Measurements from ENCODE around the gene OTOGL. TPM values are rescaled to one million over a fixed set of nuclear protein-coding genes. Genes with fewer than 3 reads are reported as not detected.

Gene OTOGL
- polyA plus RNA-seq, 1 of the 3 experiments (the other 2 are of a cell fraction) = 0.61 TPM

DNA sequence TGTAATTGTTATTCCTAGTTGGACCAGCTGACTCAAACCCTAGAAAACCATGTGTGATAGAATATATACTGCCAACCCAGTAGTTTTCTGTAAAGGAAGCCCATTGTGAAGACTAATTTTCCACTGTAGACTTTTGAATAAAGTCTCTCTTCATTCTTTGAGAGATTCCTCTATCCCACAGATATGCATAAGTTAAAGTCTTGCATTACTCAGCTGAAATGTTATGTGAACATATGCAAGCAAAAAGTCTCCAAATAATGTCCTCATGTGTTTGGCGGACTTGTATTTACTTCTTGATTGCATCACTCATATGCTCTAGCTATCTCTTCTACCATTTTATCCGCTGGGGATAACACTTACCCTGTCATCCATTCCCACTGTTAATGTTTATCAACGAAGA is 35.1 kb upstream of the OTOGL start (continued):
- TF ChIP-seq, protein P1, sequence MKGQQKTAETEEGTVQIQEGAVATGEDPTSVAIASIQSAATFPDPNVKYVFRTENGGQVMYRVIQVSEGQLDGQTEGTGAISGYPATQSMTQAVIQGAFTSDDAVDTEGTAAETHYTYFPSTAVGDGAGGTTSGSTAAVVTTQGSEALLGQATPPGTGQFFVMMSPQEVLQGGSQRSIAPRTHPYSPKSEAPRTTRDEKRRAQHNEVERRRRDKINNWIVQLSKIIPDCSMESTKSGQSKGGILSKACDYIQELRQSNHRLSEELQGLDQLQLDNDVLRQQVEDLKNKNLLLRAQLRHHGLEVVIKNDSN (IDR thresholded peaks at IDR 0.05; ENCODE audit: borderline replicate concordance, low read depth) = no peak

GRCh38 chr12:80064951-80065350 is 34.4 kb upstream of the OTOGL start:
- Histone ChIP-seq H3K4me2 (no peak overlapping the region), H3K4me3 (ENCODE audit: low read depth in 2 of 2, low read length in 1 of 2) (no peak overlapping the region), H3K9me2 (no peaks in the 10 kb centered on the region), H3F3A (replicated peaks; ENCODE audit: insufficient read depth) (peaks cover 3% of the 10 kb centered on the region), H3K4me1 (ENCODE audit: control insufficient read depth in 1 of 2, insufficient read depth in 2 of 2, low read depth in 1 of 2, low read length in 1 of 2) (0 out of 4 replicates have a peak, but pooled peaks cover 0 to 4% of the 10 kb centered on the region in 2 experiments), H4K20me1 (ENCODE audit: insufficient read depth) (no peaks in the 10 kb centered on the region), H3K36me3 (replicated peaks in 1 of 2; ENCODE audit: control insufficient read depth in 1 of 2, insufficient read depth in 2 of 2, low read length in 1 of 2) (no peaks in the 10 kb centered on the region), H3K27me3 (ENCODE audit: insufficient read depth) (no peaks in the 10 kb centered on the region), H3K79me2 (ENCODE audit: insufficient read depth) (no peaks in the 10 kb centered on the region), H3K9ac (no peak overlapping the region), H3K9me3 (no peaks in the 10 kb centered on the region), H3K27ac (ENCODE audit: low read depth in 2 of 2, low read length in 1 of 2) (no peak overlapping the region), H2AFZ (ENCODE audit: low read depth) (no peak overlapping the region)
- DNase-seq = no peak
- TF ChIP-seq ELF1 (IDR thresholded peaks at IDR 0.05) (no peak), MEF2A (IDR thresholded peaks at IDR 0.05; ENCODE audit: borderline replicate concordance, low read depth) (no peak), RXRA (IDR thresholded peaks at IDR 0.05; ENCODE audit: borderline replicate concordance, low read depth) (no peak), CHD2 (IDR thresholded peaks at IDR 0.05; ENCODE audit: low read length, partially characterized antibody) (no peak), EZH2phosphoT487 (IDR thresholded peaks at IDR 0.05; ENCODE audit: borderline replicate concordance, low read depth) (no peak), MXI1 (IDR thresholded peaks at IDR 0.05; ENCODE audit: low read depth, low read length) (no peak), EP300 (IDR thresholded peaks at IDR 0.05; ENCODE audit: borderline replicate concordance in 1 of 2, low read depth in 1 of 2, low read length in 1 of 2) (no peak), YY1 (IDR thresholded peaks at IDR 0.05; ENCODE audit: low read depth) (no peak), RFX5 (IDR thresholded peaks at IDR 0.05; ENCODE audit: low read length) (no peak), FOSL2 (IDR thresholded peaks at IDR 0.05; ENCODE audit: borderline replicate concordance, low read depth) (no peak), SIN3A (IDR thresholded peaks at IDR 0.05; ENCODE audit: borderline replicate concordance, low read depth, low read length) (no peak)
- WGBS (ENCODE audit: low lambda C conversion rate) = 38% methylated on average over 2 of the region's 2 CpGs
- ChIA-PET CTCF (no interaction called here), POLR2A (no interaction called here)

- no peaks in the 10 kb centered on the region for H3K36me3 ChIP-seq (replicated peaks in 1 of 2; ENCODE audit: control insufficient read depth in 1 of 2, insufficient read depth in 2 of 2, low read length in 1 of 2)
- no peak overlapping the region for H3K4me3 ChIP-seq (ENCODE audit: low read depth in 2 of 2, low read length in 1 of 2)
- CTCF ChIA-PET = no interaction called here
- H3K4me2 ChIP-seq = no peak overlapping the region
- H3K9ac ChIP-seq = no peak overlapping the region
- H3K9me2 ChIP-seq = no peaks in the 10 kb centered on the region
- POLR2A ChIA-PET = no interaction called here
- no peaks in the 10 kb centered on the region for H3K9me3 ChIP-seq
- no peaks in the 10 kb centered on the region for H4K20me1 ChIP-seq (ENCODE audit: insufficient read depth)
- TF ChIP-seq, protein P2, sequence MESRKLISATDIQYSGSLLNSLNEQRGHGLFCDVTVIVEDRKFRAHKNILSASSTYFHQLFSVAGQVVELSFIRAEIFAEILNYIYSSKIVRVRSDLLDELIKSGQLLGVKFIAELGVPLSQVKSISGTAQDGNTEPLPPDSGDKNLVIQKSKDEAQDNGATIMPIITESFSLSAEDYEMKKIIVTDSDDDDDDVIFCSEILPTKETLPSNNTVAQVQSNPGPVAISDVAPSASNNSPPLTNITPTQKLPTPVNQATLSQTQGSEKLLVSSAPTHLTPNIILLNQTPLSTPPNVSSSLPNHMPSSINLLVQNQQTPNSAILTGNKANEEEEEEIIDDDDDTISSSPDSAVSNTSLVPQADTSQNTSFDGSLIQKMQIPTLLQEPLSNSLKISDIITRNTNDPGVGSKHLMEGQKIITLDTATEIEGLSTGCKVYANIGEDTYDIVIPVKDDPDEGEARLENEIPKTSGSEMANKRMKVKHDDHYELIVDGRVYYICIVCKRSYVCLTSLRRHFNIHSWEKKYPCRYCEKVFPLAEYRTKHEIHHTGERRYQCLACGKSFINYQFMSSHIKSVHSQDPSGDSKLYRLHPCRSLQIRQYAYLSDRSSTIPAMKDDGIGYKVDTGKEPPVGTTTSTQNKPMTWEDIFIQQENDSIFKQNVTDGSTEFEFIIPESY (IDR thresholded peaks at IDR 0.05; ENCODE audit: borderline replicate concordance, low read depth) = no peak
- TF ChIP-seq TEAD4 (IDR thresholded peaks at IDR 0.05; ENCODE audit: borderline replicate concordance, insufficient read depth) = no peak
- no peak for TF ChIP-seq CHD2 (IDR thresholded peaks at IDR 0.05; ENCODE audit: low read length, partially characterized antibody)
- TF ChIP-seq, protein P3, sequence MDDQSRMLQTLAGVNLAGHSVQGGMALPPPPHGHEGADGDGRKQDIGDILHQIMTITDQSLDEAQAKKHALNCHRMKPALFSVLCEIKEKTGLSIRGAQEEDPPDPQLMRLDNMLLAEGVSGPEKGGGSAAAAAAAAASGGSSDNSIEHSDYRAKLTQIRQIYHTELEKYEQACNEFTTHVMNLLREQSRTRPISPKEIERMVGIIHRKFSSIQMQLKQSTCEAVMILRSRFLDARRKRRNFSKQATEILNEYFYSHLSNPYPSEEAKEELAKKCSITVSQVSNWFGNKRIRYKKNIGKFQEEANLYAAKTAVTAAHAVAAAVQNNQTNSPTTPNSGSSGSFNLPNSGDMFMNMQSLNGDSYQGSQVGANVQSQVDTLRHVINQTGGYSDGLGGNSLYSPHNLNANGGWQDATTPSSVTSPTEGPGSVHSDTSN (IDR thresholded peaks at IDR 0.05) = no peak
- TF ChIP-seq MXI1 (IDR thresholded peaks at IDR 0.05; ENCODE audit: low read depth, low read length) = no peak
- TF ChIP-seq FOXM1 (IDR thresholded peaks at IDR 0.05; ENCODE audit: low read depth) = no peak
- no peak for TF ChIP-seq NFIC (IDR thresholded peaks at IDR 0.05; ENCODE audit: borderline replicate concordance)
- TF ChIP-seq RAD21 (IDR thresholded peaks at IDR 0.05; ENCODE audit: low read length) = no peak
- TF ChIP-seq MEF2A (IDR thresholded peaks at IDR 0.05; ENCODE audit: borderline replicate concordance, low read depth) = no peak
- TF ChIP-seq JUND (IDR thresholded peaks at IDR 0.05) = no peak
- TF ChIP-seq NRF1 (IDR thresholded peaks at IDR 0.05; ENCODE audit: low read depth, low read length) = no peak
- no peak for TF ChIP-seq TCF12 (IDR thresholded peaks at IDR 0.05)
- 44% methylated on average over 2 of the region's 2 CpGs for WGBS (ENCODE audit: low lambda C conversion rate)
- no peak for DNase-seq
- peaks cover 3% of the 10 kb centered on the region for H3F3A ChIP-seq (replicated peaks; ENCODE audit: insufficient read depth)
- H2AFZ ChIP-seq (ENCODE audit: low read depth) = no peak overlapping the region
- H3K4me1 ChIP-seq (ENCODE audit: control insufficient read depth in 1 of 2, insufficient read depth in 2 of 2, low read depth in 1 of 2, low read length in 1 of 2) = 0 out of 4 replicates have a peak, but pooled peaks cover 0 to 4% of the 10 kb centered on the region in 2 experiments
- no peak overlapping the region for H3K27ac ChIP-seq (ENCODE audit: low read depth in 2 of 2, low read length in 1 of 2)
- H3K79me2 ChIP-seq (ENCODE audit: insufficient read depth) = no peaks in the 10 kb centered on the region
- no peaks in the 10 kb centered on the region for H3K27me3 ChIP-seq (ENCODE audit: insufficient read depth)
These were observed 31.2 kb upstream of the OTOGL start for GRCh38 chr12:80068173-80068572.
